Measurements from ENCODE around the gene ZNF385D. TPM values are rescaled to one million over a fixed set of nuclear protein-coding genes. Genes with fewer than 3 reads are reported as not detected.

The ZNF385D gene
- total RNA-seq, 1 experiment from 2014 or later: 0.03 TPM

- in situ Hi-C loops (cut with HindIII; ENCODE audit: low sequenced_read_pairs): no loop called here
- peak; percentile 40 for DNase-seq (ENCODE audit: low spot score)
Measured at GRCh38 chr3:21751886-21752285, 876 bp upstream of the ZNF385D start.

- DNase-seq (ENCODE audit: low spot score): peak; percentile 45
- in situ Hi-C loops (cut with HindIII; ENCODE audit: low sequenced_read_pairs): no loop called here
Measured at GRCh38 chr3:21750080-21750696, 822 bp downstream of the ZNF385D start.

GRCh38 chr3:21747966-21748555 lies 2.9 kb downstream of the ZNF385D start:
- in situ Hi-C loops (cut with HindIII; ENCODE audit: low sequenced_read_pairs): no loop called here
- DNase-seq (ENCODE audit: low spot score): no peak

- in situ Hi-C loops (cut with HindIII; ENCODE audit: low sequenced_read_pairs): no loop called here
- DNase-seq (ENCODE audit: low spot score): peak; percentile 95
Measured at GRCh38 chr3:21747376-21747775, 3.6 kb downstream of the ZNF385D start.

- in situ Hi-C loops (cut with HindIII; ENCODE audit: low sequenced_read_pairs): no loop called here
- DNase-seq (ENCODE audit: low spot score): no peak
Measured at GRCh38 chr3:21745966-21746365, 5.0 kb downstream of the ZNF385D start.

GRCh38 chr3:21744793-21745192 lies 6.2 kb downstream of the ZNF385D start:
- in situ Hi-C loops (cut with HindIII; ENCODE audit: low sequenced_read_pairs): no loop called here
- no peak for DNase-seq (ENCODE audit: low spot score)

- DNase-seq (ENCODE audit: low spot score): no peak
- in situ Hi-C loops (cut with HindIII; ENCODE audit: low sequenced_read_pairs): no loop called here
Measured at GRCh38 chr3:21738935-21739702, 11.9 kb downstream of the ZNF385D start.

GRCh38 chr3:21738283-21738682 lies 12.7 kb downstream of the ZNF385D start:
- DNase-seq (ENCODE audit: low spot score): no peak
- in situ Hi-C loops (cut with HindIII; ENCODE audit: low sequenced_read_pairs): no loop called here

- in situ Hi-C loops (cut with HindIII; ENCODE audit: low sequenced_read_pairs): no loop called here
- DNase-seq (ENCODE audit: low spot score): no peak
Measured at GRCh38 chr3:21734746-21735145, 16.3 kb downstream of the ZNF385D start.

GRCh38 chr3:21729888-21730459 lies 21.0 kb downstream of the ZNF385D start:
- in situ Hi-C loops (cut with HindIII; ENCODE audit: low sequenced_read_pairs): no loop called here
- DNase-seq (ENCODE audit: low spot score): no peak

GRCh38 chr3:21729331-21729730 lies 21.7 kb downstream of the ZNF385D start:
- DNase-seq (ENCODE audit: low spot score): no peak
- in situ Hi-C loops (cut with HindIII; ENCODE audit: low sequenced_read_pairs): no loop called here

GRCh38 chr3:21722768-21723167 lies 28.2 kb downstream of the ZNF385D start:
- no peak for DNase-seq (ENCODE audit: low spot score)
- in situ Hi-C loops (cut with HindIII; ENCODE audit: low sequenced_read_pairs): no loop called here

GRCh38 chr3:21722301-21722700 lies 28.7 kb downstream of the ZNF385D start:
- DNase-seq (ENCODE audit: low spot score): no peak
- in situ Hi-C loops (cut with HindIII; ENCODE audit: low sequenced_read_pairs): no loop called here

GRCh38 chr3:21718943-21719591 lies 31.9 kb downstream of the ZNF385D start:
- DNase-seq (ENCODE audit: low spot score): peak; percentile 45
- in situ Hi-C loops (cut with HindIII; ENCODE audit: low sequenced_read_pairs): no loop called here

GRCh38 chr3:21718161-21718765 lies 32.7 kb downstream of the ZNF385D start:
- in situ Hi-C loops (cut with HindIII; ENCODE audit: low sequenced_read_pairs): no loop called here

GRCh38 chr3:21715662-21716061 lies 35.3 kb downstream of the ZNF385D start:
- in situ Hi-C loops (cut with HindIII; ENCODE audit: low sequenced_read_pairs): no loop called here
- no peak for DNase-seq (ENCODE audit: low spot score)

More at GRCh38 chr3:21718161-21718765, 32.7 kb downstream of the ZNF385D start:
- no peak for DNase-seq (ENCODE audit: low spot score)

GRCh38 chr3:21705769-21706168 lies 45.2 kb downstream of the ZNF385D start:
- in situ Hi-C loops (cut with HindIII; ENCODE audit: low sequenced_read_pairs): no loop called here
- peak; percentile 89 for DNase-seq (ENCODE audit: low spot score)

- no peak for DNase-seq (ENCODE audit: low spot score)
- in situ Hi-C loops (cut with HindIII; ENCODE audit: low sequenced_read_pairs): no loop called here
Measured at GRCh38 chr3:21704796-21705195, 46.2 kb downstream of the ZNF385D start.

GRCh38 chr3:21703291-21703690 lies 47.7 kb downstream of the ZNF385D start:
- no peak for DNase-seq (ENCODE audit: low spot score)
- in situ Hi-C loops (cut with HindIII; ENCODE audit: low sequenced_read_pairs): no loop called here

All from G401 (cell line).